Muscle layer of colon (tissue), 2 donors: ENCODE measurements around the gene PAXX.

Experiments used
- H3K27ac ChIP-seq: one replicate; pipeline ENCODE4 v1.7.0; 2013; ENCODE audit warnings: low read depth, mild to moderate bottlenecking, low read length, moderate library complexity
- H3K27me3 ChIP-seq, 2 donors: one replicate each; pipeline ENCODE4 v1.7.0; 2013; ENCODE audit warnings: low read length in 2 of 2, mild to moderate bottlenecking in 2 of 2; ENCODE audit not compliant: insufficient read depth in 2 of 2, control insufficient read depth in 1 of 2
- H3K36me3 ChIP-seq: one replicate; pipeline ENCODE4 v1.7.0; 2013; ENCODE audit warnings: mild to moderate bottlenecking, low read length; ENCODE audit not compliant: insufficient read depth
- H3K4me1 ChIP-seq: one replicate; pipeline ENCODE4 v1.7.0; 2013; ENCODE audit warnings: mild to moderate bottlenecking, low read length; ENCODE audit not compliant: insufficient read depth
- H3K4me3 ChIP-seq, 2 donors: one replicate each; pipeline ENCODE4 v1.7.0; 2013; ENCODE audit warnings: low read length in 2 of 2, low read depth in 1 of 2, mild to moderate bottlenecking in 1 of 2, moderate library complexity in 1 of 2
- H3K9ac ChIP-seq: one replicate; pipeline ENCODE4 v1.7.0; 2013; ENCODE audit warnings: low read length
- H3K9me3 ChIP-seq: one replicate; pipeline ENCODE4 v1.7.0; 2013; ENCODE audit warnings: mild to moderate bottlenecking, low read length
- donor health status: abdominal sarcoma.
- donor health status: Adenocarcinoma of cecum.

PAXX gene

GRCh38 chr9:136980669-136981478, 11.3 kb upstream of the PAXX start:
- Histone ChIP-seq H3K27ac (no peak overlapping the region), H3K9ac (no peak overlapping the region), H3K27me3 (peaks cover 0 to 42% of the 10 kb centered on the region in 2 donors), H3K4me3 (no peak overlapping the region), H3K9me3 (no peaks in the 10 kb centered on the region), H3K36me3 (no peaks in the 10 kb centered on the region), H3K4me1 (no peaks in the 10 kb centered on the region)

GRCh38 chr9:136981588-136982231, 10.5 kb upstream of the PAXX start:
- Histone ChIP-seq H3K36me3 (no peaks in the 10 kb centered on the region), H3K27me3 (peaks cover 0 to 47% of the 10 kb centered on the region in 2 donors), H3K4me1 (no peaks in the 10 kb centered on the region), H3K27ac (no peak overlapping the region), H3K9ac (no peak overlapping the region), H3K4me3 (no peak overlapping the region), H3K9me3 (no peaks in the 10 kb centered on the region)

GRCh38 chr9:136982232-136983051, 9.8 kb upstream of the PAXX start, which contains the start of gene LCNL1:
TSS of gene LCNL1 (plus strand) at chr9:136982993. CDS start at chr9:136983587, 594 bp downstream.
- Histone ChIP-seq H3K4me1 (no peaks in the 10 kb centered on the region), H3K36me3 (no peaks in the 10 kb centered on the region), H3K27me3 (peaks cover 0 to 43% of the 10 kb centered on the region in 2 donors), H3K27ac (no peak within 1 kb of the TSS), H3K4me3 (no peak within 1 kb of the TSS), H3K9ac (no peak within 1 kb of the TSS), H3K9me3 (no peaks in the 10 kb centered on the region)

- Histone ChIP-seq H3K4me1 (no peaks in the 10 kb centered on the region), H3K27ac (no peak overlapping the region), H3K9me3 (no peaks in the 10 kb centered on the region), H3K4me3 (no peak overlapping the region), H3K36me3 (no peaks in the 10 kb centered on the region), H3K9ac (no peak overlapping the region), H3K27me3 (peaks cover 0 to 36% of the 10 kb centered on the region in 2 donors)
These were observed 9.1 kb upstream of the PAXX start for GRCh38 chr9:136983167-136983566.

- peaks cover 0 to 36% of the 10 kb centered on the region in 2 donors for H3K27me3 ChIP-seq
- H3K4me3 ChIP-seq, result no peak overlapping the region
- no peaks in the 10 kb centered on the region for H3K9me3 ChIP-seq
- no peak overlapping the region for H3K27ac ChIP-seq
- H3K9ac ChIP-seq, result no peak overlapping the region
- no peaks in the 10 kb centered on the region for H3K4me1 ChIP-seq
- no peaks in the 10 kb centered on the region for H3K36me3 ChIP-seq
These were observed 8.4 kb upstream of the PAXX start for GRCh38 chr9:136983656-136984314.

GRCh38 chr9:136984464-136985026, 7.7 kb upstream of the PAXX start:
- Histone ChIP-seq H3K9ac (no peak overlapping the region), H3K27me3 (peaks cover 0 to 36% of the 10 kb centered on the region in 2 donors), H3K27ac (no peak overlapping the region), H3K9me3 (no peaks in the 10 kb centered on the region), H3K4me1 (no peaks in the 10 kb centered on the region), H3K4me3 (no peak overlapping the region), H3K36me3 (no peaks in the 10 kb centered on the region)

GRCh38 chr9:136985027-136985602, 7.1 kb upstream of the PAXX start:
- Histone ChIP-seq H3K9ac (no peak overlapping the region), H3K4me1 (no peaks in the 10 kb centered on the region), H3K36me3 (no peaks in the 10 kb centered on the region), H3K27me3 (peaks cover 0 to 36% of the 10 kb centered on the region in 2 donors), H3K4me3 (no peak overlapping the region), H3K27ac (no peak overlapping the region), H3K9me3 (no peaks in the 10 kb centered on the region)

- Histone ChIP-seq H3K9me3 (no peaks in the 10 kb centered on the region), H3K27me3 (peaks cover 0 to 36% of the 10 kb centered on the region in 2 donors), H3K9ac (no peak overlapping the region), H3K4me1 (no peaks in the 10 kb centered on the region), H3K36me3 (no peaks in the 10 kb centered on the region), H3K27ac (no peak overlapping the region), H3K4me3 (no peak overlapping the region)
These were observed 6.4 kb upstream of the PAXX start for GRCh38 chr9:136985853-136986252.

GRCh38 chr9:136988872-136989271, 3.4 kb upstream of the PAXX start:
- no peak overlapping the region for H3K4me3 ChIP-seq
- H3K9me3 ChIP-seq, result no peaks in the 10 kb centered on the region
- no peak overlapping the region for H3K27ac ChIP-seq
- no peak overlapping the region for H3K9ac ChIP-seq
- H3K36me3 ChIP-seq, result no peaks in the 10 kb centered on the region
- H3K27me3 ChIP-seq, result peaks cover 0 to 34% of the 10 kb centered on the region in 2 donors
- peaks cover 11% of the 10 kb centered on the region for H3K4me1 ChIP-seq

GRCh38 chr9:136990242-136990911, 1.8 kb upstream of the PAXX start:
- Histone ChIP-seq H3K9me3 (no peaks in the 10 kb centered on the region), H3K27me3 (peaks cover 0 to 34% of the 10 kb centered on the region in 2 donors), H3K9ac (no peak overlapping the region), H3K4me3 (no peak overlapping the region), H3K27ac (no peak overlapping the region), H3K4me1 (peaks cover 11% of the 10 kb centered on the region), H3K36me3 (no peaks in the 10 kb centered on the region)
